Esophagus muscularis mucosa (tissue), 4 donors: Measurements from ENCODE around the gene NFATC1. TPM values are rescaled to one million over a fixed set of nuclear protein-coding genes. Genes with fewer than 3 reads are reported as not detected.

Experiments used
- DNase-seq: peaks from one replicate; pipeline ENCODE4 v3.0.0-alpha.2; 2017; ENCODE audit errors: extremely low spot score
- H3K27ac ChIP-seq, 4 donors: fragments of 200-600 bp; sonication (generic); replicated peaks in 1 of 4; 1 replicate in 3 of 4; 2 replicates in 1 of 4; pipeline ENCODE4 v1.5.1; 2016 to 2019; ENCODE audit warnings: mild to moderate bottlenecking in 1 of 4
- H3K27me3 ChIP-seq, 4 donors: fragments of 200-600 bp; sonication (generic); one replicate each; pipeline versions ENCODE4 v1.5.1 to v1.6.0; 2016 to 2019
- H3K36me3 ChIP-seq, 4 donors: fragments of 200-600 bp; sonication (generic); one replicate each; pipeline ENCODE4 v1.5.1; 2016 to 2019
- H3K4me1 ChIP-seq, 4 donors: fragments of 200-600 bp; sonication (generic); one replicate each; pipeline ENCODE4 v1.5.1; 2016 to 2019
- H3K4me3 ChIP-seq, 4 donors: fragments of 200-600 bp; sonication (generic); 1 replicate in 2 of 4; 2 replicates in 2 of 4; pipeline ENCODE4 v1.5.1; 2016 to 2019; ENCODE audit warnings: mild to moderate bottlenecking in 4 of 4, moderate library complexity in 1 of 4
- H3K9me3 ChIP-seq, 4 donors: fragments of 200-600 bp; sonication (generic); 1 replicate in 3 of 4; 2 replicates in 1 of 4; pipeline ENCODE4 v1.5.1; 2016 to 2019
- EP300 ChIP-seq: sonication (generic); formaldehyde crosslinking; IDR thresholded peaks from one replicate; pipeline ENCODE4 v1.6.1; 2017; ENCODE audit warnings: antibody characterized with exemption
- POLR2A ChIP-seq: fragments of 450-650 bp; IDR thresholded peaks from one replicate; pipeline ENCODE4 v1.6.1; 2017; ENCODE audit warnings: antibody characterized with exemption, moderate library complexity, mild to moderate bottlenecking, low read depth
- POLR2AphosphoS5 ChIP-seq, 2 donors: sonication (generic); formaldehyde crosslinking; IDR thresholded peaks; one replicate each; pipeline ENCODE4 v1.6.1; 2017; ENCODE audit warnings: antibody characterized with exemption in 2 of 2
- WGBS: methylation state at CpG from one replicate; pipeline ENCODE4 v1.1.5; 2018; 5-methylcytosine and 5-hydroxymethylcytosine counted together
- intact Hi-C: fragments of 100-400 bp; cut with DNase I; formaldehyde crosslinking; loops from one replicate; pipeline ENCODE4 v1.15.1; 2023
- total RNA-seq, 4 donors: library from RNA; depleted of rRNA; stranded (reverse); fragments of >200 nt; gene quantifications; one replicate each; pipeline versions ENCODE4 v1.1.0 to v1.2.1, GENCODE V29; 2016
- TF ChIP-seq, protein P1 (sequence below), 3 experiments: fragments of 200-600 bp in 2 of 3; fragments of 450-650 bp in 1 of 3; sonication (generic) in 2 of 3; IDR thresholded peaks; one replicate each; pipeline ENCODE4 v1.5.1; 2017 to 2019; ENCODE audit warnings: antibody characterized with exemption in 3 of 3, mild to moderate bottlenecking in 2 of 3, moderate library complexity in 1 of 3

Gene NFATC1
- total RNA-seq, 4 donors from 2014 or later, result 15.0 to 22.0 (median 17.8) TPM

DNA sequence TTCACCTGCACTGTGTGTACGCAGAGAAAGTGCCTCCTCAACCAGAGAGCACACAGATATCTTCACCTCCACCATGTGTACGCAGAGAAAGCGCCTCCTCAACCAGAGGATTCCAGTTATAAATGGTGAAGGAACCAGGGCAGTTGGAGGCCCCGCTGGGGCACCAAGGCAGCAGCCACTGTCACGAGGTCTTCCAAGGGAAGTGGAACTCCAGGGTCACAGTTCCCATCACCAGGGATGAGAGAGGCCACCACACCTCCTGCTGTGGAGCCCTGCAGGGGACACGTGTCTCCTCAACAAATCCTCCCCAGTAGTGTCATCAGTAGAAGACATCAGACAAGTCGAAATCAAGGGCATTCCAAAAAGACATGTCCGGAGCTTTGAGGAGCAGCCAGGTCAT is 28.2 kb upstream of the NFATC1 start:
- no peak overlapping the region for H3K27ac ChIP-seq
- H3K9me3 ChIP-seq, result no peaks in the 10 kb centered on the region
- peaks cover 1 to 45% (median 21%) of the 10 kb centered on the region in 4 donors for H3K36me3 ChIP-seq
- TF ChIP-seq, protein P1, sequence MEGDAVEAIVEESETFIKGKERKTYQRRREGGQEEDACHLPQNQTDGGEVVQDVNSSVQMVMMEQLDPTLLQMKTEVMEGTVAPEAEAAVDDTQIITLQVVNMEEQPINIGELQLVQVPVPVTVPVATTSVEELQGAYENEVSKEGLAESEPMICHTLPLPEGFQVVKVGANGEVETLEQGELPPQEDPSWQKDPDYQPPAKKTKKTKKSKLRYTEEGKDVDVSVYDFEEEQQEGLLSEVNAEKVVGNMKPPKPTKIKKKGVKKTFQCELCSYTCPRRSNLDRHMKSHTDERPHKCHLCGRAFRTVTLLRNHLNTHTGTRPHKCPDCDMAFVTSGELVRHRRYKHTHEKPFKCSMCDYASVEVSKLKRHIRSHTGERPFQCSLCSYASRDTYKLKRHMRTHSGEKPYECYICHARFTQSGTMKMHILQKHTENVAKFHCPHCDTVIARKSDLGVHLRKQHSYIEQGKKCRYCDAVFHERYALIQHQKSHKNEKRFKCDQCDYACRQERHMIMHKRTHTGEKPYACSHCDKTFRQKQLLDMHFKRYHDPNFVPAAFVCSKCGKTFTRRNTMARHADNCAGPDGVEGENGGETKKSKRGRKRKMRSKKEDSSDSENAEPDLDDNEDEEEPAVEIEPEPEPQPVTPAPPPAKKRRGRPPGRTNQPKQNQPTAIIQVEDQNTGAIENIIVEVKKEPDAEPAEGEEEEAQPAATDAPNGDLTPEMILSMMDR (IDR thresholded peaks at IDR 0.05), result no peak
- TF ChIP-seq POLR2A (no peak), POLR2AphosphoS5 (IDR thresholded peaks at IDR 0.05) (no peak), EP300 (no peak)
- H3K4me1 ChIP-seq, result no peaks in the 10 kb centered on the region
- H3K4me3 ChIP-seq, result no peak overlapping the region
- no peaks in the 10 kb centered on the region for H3K27me3 ChIP-seq
- intact Hi-C loops, result no loop called here
- DNase-seq, result no peak
- WGBS, result 97% methylated on average over 4 of the region's 8 CpGs

GRCh38 chr18:79367989-79368388 is 27.7 kb upstream of the NFATC1 start:
- no peak for TF ChIP-seq EP300
- TF ChIP-seq, protein P1 (IDR thresholded peaks at IDR 0.05), result no peak
- Histone ChIP-seq H3K27ac (no peak overlapping the region), H3K9me3 (no peaks in the 10 kb centered on the region), H3K27me3 (no peaks in the 10 kb centered on the region), H3K4me1 (no peaks in the 10 kb centered on the region), H3K36me3 (peaks cover 0 to 46% (median 21%) of the 10 kb centered on the region in 4 donors), H3K4me3 (no peak overlapping the region)
- 90% methylated on average over 15 of the region's 18 CpGs for WGBS
- intact Hi-C loops, result no loop called here
- no peak for DNase-seq

DNA sequence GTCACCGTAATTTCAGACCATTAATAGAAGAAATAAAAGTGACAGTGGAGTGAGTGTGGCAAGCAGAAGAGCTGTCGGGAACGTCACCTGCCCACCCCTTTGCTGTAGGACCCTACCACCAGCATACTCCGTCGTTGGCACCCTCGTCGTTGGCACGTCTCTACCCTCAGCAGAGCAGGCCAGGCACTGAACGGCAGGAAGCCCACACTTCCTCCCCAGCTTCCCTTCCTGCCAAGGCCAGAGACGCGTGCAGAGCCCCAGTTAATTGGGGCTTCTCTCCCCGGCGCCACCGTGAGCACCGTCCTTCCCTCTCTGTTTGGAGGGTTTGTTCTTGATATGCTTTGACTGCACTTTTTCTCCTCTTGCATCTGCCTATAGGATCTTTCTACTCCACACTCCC is 27.0 kb upstream of the NFATC1 start:
- no peak for DNase-seq
- no peak overlapping the region for H3K4me3 ChIP-seq
- H3K36me3 ChIP-seq, result peaks cover 0 to 41% (median 17%) of the 10 kb centered on the region in 4 donors
- no peak overlapping the region for H3K27ac ChIP-seq
- intact Hi-C loops, result no loop called here
- 79% methylated on average over 15 of the region's 15 CpGs for WGBS
- H3K4me1 ChIP-seq, result no peaks in the 10 kb centered on the region
- no peaks in the 10 kb centered on the region for H3K9me3 ChIP-seq
- no peaks in the 10 kb centered on the region for H3K27me3 ChIP-seq
- TF ChIP-seq POLR2AphosphoS5 (IDR thresholded peaks at IDR 0.05), result no peak
- TF ChIP-seq EP300, result no peak
- TF ChIP-seq, protein P1 (IDR thresholded peaks at IDR 0.05), result no peak
- no peak for TF ChIP-seq POLR2A

DNA sequence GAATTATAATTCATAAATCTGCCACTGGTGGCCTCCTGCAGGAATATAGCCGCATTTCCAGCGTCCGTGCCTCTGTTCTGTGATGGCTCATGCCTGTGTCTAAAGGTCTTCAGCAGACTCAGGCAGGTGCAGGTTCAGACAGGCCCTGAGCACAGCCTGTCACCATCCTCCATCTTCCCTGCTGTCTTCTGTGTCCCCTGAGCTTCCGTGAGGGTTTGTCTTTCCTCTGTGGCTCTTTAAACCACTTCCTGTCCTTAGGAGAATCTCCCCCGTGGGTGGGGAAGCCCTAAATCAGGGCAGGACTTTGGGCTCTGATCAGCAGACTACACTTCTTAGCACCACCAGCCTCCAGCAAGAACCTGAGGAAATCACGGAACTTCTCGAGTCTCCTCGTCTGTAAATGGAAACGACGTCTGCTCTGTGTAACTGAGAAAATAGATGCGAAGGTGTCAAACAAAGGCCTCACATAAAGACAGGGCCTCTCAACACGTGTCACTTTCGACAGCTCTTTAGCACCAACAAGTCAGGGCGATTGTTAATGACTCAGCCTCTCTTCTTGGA is 24.1 kb upstream of the NFATC1 start:
- no peaks in the 10 kb centered on the region for H3K9me3 ChIP-seq
- no peaks in the 10 kb centered on the region for H3K27me3 ChIP-seq
- H3K27ac ChIP-seq, result no peak overlapping the region
- TF ChIP-seq POLR2AphosphoS5 (IDR thresholded peaks at IDR 0.05), result no peak
- TF ChIP-seq, protein P1 (IDR thresholded peaks at IDR 0.05), result no peak
- no peak for TF ChIP-seq POLR2A
- no peak for TF ChIP-seq EP300
- intact Hi-C loops, result no loop called here
- H3K36me3 ChIP-seq, result peaks cover 0 to 41% (median 19%) of the 10 kb centered on the region in 4 donors
- H3K4me1 ChIP-seq, result no peaks in the 10 kb centered on the region
- WGBS, result 84% methylated on average over 14 of the region's 14 CpGs
- DNase-seq, result no peak
- no peak overlapping the region for H3K4me3 ChIP-seq

- intact Hi-C loops, result no loop called here
- TF ChIP-seq POLR2AphosphoS5 (IDR thresholded peaks at IDR 0.05), result no peak
- TF ChIP-seq, protein P1 (IDR thresholded peaks at IDR 0.05), result no peak
- no peak for TF ChIP-seq EP300
- no peak for TF ChIP-seq POLR2A
- Histone ChIP-seq H3K36me3 (peaks cover 4 to 47% (median 24%) of the 10 kb centered on the region in 4 donors), H3K9me3 (no peaks in the 10 kb centered on the region), H3K4me1 (no peaks in the 10 kb centered on the region), H3K27me3 (no peaks in the 10 kb centered on the region), H3K4me3 (no peak overlapping the region), H3K27ac (no peak overlapping the region)
- WGBS, result 81% methylated on average over 10 of the region's 10 CpGs
- DNase-seq, result no peak
Measured at GRCh38 chr18:79372461-79372860, 23.3 kb upstream of the NFATC1 start.
